GM19023 (cell line): ENCODE measurements around the gene CACNG6.

ENCODE experiments used
- ATAC-seq: cut with Tn5 transposase; IDR thresholded peaks from one replicate; pipeline ENCODE4 v1.9.1; 2021; ENCODE audit warnings: mild to moderate bottlenecking, moderate library complexity; ENCODE audit not compliant: unreplicated experiment

CACNG6 gene

DNA sequence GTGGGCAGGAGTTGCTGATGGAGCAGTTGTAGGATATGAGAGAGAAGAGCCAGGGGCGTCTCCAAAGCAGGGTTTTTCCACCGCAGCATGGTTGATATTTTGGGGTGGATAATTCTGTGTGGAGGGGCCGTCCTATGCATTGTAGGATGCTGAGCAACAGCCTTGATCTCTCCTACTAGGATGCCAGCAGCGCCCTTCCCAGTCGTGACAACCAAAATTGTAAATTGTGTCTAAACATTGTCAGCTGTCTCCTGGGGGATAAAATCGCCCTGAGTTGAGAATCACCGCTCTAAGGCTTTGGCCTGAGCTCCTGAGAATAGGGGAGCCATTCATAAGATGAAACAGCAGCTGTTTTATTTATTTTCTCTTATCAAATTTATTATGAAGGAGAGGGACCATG is 24.5 kb upstream of the CACNG6 start:
- no peak for ATAC-seq

DNA sequence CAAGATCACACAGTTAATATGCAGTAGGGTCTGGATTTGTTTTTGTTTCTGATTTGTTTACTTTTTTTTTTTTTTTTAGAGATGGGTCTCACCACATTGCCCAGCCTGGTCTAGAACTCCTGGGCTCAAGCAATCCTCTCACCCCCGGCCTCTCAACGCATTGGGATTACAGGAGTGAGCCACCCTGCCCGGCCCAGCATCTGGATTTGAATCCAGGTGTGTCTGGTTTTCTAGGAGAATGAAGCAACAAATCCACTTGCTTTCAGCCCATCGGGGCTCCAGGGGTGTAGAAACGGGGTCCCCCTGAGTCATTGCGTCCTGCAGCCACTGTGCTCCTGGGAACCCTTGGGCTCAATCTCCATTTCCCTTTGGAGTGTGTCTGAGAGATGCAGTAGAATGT is 22.1 kb upstream of the CACNG6 start:
- no peak for ATAC-seq

- ATAC-seq, result no peak
These were observed 19.8 kb upstream of the CACNG6 start for GRCh38 chr19:53971673-53972072.

DNA sequence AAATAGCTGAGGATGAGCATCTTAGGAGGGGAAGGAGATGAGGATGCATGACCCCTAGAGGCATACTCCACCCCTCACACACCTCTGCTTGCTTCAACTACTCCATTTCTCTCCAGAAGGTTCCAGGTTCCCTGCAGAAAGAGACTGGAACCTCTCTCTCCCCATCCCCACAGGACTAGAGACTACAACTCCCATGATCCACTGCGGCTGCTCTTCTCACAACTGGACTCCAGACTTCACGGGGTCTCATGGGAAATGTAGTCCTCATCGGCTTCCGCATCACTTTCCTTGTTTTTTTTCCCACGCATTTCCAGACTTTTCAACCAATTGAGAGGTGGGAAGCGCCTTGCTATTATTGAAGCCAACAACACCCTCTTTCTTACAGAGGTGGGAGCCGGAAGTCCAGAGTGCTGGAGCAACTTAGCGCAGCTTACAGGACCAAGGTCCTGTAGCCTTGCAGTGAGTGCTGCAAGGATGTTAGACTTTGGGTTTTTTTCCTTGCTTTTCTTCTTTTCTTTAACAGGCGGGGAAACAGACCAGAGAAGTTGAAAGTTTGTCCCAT is 13.9 kb upstream of the CACNG6 start:
- ATAC-seq, result no peak

DNA sequence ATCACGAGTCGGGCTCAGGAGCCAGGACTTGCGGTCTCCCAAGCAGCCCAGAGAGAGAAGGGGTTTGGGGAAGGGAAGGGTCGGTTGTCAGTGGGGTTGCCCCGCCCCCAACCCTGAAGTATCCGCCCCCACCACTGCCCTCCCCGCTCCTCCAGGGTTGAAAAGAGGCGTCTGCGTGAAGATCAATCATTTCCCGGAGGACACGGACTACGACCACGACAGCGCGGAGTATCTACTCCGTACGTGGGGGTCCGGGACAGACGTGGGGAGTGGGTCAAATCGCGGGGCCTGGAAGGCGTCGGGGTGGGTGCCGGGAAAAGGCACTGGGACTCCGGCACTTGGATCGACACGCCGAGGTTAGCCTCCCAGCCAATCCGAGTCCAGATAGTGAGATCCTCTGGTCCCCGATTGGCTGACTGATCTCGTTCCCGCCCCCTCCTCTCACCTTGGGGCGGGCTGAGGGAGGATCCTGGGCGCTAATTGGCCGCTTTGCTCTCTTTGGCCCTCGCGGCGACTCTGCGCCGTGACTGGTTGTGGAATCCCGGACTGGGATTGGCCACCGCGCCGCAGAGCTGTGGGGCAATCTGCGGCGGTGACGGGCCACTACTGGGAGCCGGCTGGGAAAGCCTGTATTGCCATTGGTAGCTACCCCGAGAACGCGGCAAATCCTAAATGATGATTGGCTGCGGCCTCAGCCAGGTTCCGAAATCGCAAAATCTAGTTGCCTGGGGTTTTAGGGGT is 13.3 kb upstream of the CACNG6 start:
- no peak for ATAC-seq

- no peak for ATAC-seq
These were observed 12.2 kb upstream of the CACNG6 start for GRCh38 chr19:53978975-53979801.

- ATAC-seq, result no peak
These were observed 10.7 kb upstream of the CACNG6 start for GRCh38 chr19:53980539-53981375.

- no peak for ATAC-seq
These were observed 10.0 kb upstream of the CACNG6 start for GRCh38 chr19:53981376-53981951.

DNA sequence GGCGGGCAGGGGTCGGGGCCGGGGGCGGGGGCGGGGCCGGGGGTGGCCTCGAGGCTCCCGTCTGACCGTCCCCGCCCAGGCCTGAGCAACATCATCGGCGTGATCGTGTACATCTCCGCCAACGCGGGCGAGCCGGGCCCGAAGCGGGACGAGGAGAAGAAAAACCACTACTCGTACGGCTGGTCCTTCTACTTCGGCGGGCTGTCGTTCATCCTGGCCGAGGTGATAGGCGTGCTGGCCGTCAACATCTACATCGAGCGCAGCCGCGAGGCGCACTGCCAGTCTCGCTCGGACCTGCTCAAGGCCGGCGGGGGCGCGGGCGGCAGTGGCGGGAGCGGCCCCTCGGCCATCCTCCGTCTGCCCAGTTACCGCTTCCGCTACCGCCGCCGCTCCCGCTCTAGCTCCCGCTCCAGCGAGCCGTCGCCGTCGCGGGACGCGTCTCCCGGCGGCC is 9.4 kb upstream of the CACNG6 start:
- no peak for ATAC-seq

GRCh38 chr19:53982611-53983010 is 8.8 kb upstream of the CACNG6 start:
- ATAC-seq, result no peak

- no peak for ATAC-seq
These were observed 7.8 kb upstream of the CACNG6 start for GRCh38 chr19:53983457-53984289.

DNA sequence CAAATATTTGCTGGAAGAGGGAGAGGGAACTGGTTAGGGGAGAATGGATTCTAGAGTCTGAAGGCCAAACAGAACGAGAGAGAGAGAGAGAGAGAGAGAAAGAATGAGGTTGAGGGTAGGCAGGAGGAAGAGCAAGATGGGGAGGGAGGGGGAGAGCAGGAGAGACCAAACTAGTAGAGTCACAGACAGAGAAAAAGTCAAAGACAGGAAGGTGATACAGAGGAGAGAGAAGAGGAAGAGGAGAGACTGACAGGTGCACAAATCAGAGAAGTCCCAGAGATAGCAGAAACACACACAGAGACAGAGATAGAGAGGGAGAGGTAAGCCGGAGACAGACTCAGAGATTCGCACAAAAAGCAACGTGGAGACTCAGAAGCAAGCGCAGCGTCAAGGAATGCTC is 5.6 kb upstream of the CACNG6 start:
- no peak for ATAC-seq

GRCh38 chr19:53988981-53989380 is 2.5 kb upstream of the CACNG6 start:
- no peak for ATAC-seq

- no peak for ATAC-seq
These were observed 1.6 kb upstream of the CACNG6 start for GRCh38 chr19:53989600-53990533.

DNA sequence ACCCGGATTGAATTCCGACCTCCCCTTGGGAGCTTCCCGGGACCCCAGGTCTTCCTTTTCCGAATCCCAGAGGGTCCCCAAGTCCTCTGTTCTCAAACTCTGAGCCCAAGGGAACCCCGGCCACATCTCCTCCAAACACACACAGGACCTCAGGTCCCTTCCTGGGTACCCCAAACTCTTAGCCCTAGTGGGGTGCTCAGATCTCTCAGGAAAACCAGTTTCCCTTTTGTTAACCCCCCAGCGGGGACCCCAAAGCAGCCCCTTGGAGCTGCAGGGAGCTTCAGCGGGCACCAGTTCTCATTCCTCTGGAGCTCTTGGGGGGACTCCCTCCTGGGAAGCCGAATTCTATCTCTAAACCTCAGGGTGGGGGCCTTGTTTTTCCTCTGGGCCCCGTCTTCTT is 774 bp downstream of the CACNG6 start:
- ATAC-seq, result no peak

DNA sequence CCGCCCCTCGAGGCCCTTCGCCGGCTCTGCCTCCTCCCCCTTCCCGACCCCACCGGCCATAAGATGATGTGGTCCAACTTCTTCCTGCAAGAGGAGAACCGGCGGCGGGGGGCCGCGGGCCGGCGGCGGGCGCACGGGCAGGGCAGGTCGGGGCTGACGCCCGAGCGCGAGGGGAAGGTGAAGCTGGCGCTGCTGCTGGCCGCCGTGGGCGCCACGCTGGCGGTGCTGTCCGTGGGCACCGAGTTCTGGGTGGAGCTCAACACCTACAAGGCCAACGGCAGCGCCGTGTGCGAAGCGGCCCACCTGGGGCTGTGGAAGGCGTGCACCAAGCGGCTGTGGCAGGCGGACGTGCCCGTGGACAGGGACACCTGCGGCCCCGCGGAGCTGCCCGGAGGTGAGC is 1.4 kb downstream of the CACNG6 start:
- no peak for ATAC-seq

DNA sequence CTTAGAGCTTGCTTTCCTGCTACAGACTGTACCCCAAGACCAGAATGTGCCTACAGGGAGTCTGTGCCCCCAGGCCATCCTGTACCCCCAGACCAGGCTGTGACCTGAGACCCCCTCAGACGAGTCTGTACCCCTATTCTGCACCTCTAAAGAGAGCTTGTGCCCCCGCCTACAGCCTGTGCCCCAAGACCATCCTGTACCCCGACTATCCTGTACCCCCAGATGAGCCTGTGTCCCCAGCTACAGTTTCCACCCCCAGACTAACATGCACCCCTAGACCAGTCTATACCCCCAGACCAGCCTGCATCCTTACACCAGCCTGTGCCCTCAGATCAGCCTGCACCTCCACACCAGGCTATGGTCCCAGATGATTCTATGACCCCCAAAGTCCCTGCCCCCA is 2.0 kb downstream of the CACNG6 start:
- no peak for ATAC-seq

GRCh38 chr19:53994811-53995210 is 3.4 kb downstream of the CACNG6 start:
- no peak for ATAC-seq

DNA sequence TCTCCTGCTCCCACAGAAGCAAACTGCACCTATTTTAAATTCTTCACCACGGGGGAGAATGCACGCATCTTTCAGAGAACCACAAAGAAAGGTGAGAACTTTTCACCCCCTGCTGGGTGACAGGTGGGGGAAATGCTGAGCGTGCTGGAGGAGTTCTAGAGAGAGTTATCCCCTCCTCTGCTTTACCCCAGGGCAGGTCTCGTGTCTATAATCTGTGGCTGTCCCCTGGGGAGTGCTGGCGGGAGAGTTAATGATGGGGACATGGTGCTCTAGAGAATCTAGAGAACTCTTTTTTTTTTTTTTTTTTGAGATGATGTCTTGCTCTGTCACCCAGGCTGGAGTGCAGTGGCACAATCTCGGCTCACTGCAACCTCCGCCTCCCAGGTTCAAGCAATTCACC is 6.8 kb downstream of the CACNG6 start:
- ATAC-seq, result no peak
